ENCODE results near the gene RAB14. TPM values are rescaled to one million over a fixed set of nuclear protein-coding genes. Genes with fewer than 3 reads are reported as not detected.

Gene RAB14
- total RNA-seq, 1 donor: 36.3 TPM

DNA sequence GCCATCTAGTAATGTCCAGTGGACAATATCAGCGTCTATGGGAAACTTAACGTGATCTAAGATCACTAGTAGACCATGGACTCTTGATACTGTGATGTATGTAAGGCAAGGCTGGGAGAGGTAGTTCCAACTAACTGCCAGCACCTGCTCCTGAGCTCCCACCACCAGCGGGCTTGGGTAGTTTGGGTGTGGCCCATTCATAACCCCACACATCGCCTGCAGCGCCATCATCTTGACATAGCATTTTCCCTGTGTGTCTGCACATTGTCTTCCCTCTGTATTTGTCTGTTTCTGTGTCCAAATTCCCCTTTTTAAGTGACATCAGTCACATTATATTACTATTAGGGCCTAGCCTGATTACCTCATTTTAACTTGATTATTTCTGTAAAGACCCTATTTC, 38.2 kb upstream of the RAB14 start:
- no peak for DNase-seq (ENCODE audit: low read depth)
- no peak overlapping the region for H3K4me3 ChIP-seq (ENCODE audit: low read depth, low read length)
- TF ChIP-seq, protein P1, sequence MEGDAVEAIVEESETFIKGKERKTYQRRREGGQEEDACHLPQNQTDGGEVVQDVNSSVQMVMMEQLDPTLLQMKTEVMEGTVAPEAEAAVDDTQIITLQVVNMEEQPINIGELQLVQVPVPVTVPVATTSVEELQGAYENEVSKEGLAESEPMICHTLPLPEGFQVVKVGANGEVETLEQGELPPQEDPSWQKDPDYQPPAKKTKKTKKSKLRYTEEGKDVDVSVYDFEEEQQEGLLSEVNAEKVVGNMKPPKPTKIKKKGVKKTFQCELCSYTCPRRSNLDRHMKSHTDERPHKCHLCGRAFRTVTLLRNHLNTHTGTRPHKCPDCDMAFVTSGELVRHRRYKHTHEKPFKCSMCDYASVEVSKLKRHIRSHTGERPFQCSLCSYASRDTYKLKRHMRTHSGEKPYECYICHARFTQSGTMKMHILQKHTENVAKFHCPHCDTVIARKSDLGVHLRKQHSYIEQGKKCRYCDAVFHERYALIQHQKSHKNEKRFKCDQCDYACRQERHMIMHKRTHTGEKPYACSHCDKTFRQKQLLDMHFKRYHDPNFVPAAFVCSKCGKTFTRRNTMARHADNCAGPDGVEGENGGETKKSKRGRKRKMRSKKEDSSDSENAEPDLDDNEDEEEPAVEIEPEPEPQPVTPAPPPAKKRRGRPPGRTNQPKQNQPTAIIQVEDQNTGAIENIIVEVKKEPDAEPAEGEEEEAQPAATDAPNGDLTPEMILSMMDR (IDR thresholded peaks at IDR 0.05; ENCODE audit: insufficient read depth, low read depth, low read length): no peak

DNA sequence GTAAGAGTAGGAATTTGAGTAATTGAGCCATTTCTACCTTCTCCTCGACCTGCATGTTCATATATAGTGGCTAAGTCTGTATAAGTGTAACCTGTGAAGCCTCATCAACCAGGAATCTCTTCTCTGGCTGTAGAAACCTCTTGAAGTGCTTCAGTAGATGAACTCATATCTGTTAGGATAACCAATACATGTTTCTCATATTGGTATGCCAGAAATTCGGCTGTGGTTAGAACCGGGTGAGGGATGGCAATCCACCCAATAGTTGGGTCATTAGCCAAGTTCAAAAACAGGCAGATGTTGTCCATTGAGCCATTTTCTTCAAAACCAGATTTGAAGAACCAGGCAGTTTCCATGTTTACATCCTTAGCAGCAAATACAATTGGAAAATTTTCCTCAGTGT, 37.4 kb upstream of the RAB14 start:
- TF ChIP-seq, protein P1 (IDR thresholded peaks at IDR 0.05; ENCODE audit: insufficient read depth, low read depth, low read length): no peak
- DNase-seq (ENCODE audit: low read depth): no peak

GRCh38 chr9:121237916-121238315, 36.2 kb upstream of the RAB14 start:
- TF ChIP-seq, protein P1 (IDR thresholded peaks at IDR 0.05; ENCODE audit: insufficient read depth, low read depth, low read length): no peak
- no peak for DNase-seq (ENCODE audit: low read depth)
- H3K4me3 ChIP-seq (ENCODE audit: low read depth, low read length): no peak overlapping the region

More for the DNA sequence above, 37.4 kb upstream of the RAB14 start:
- no peak overlapping the region for H3K4me3 ChIP-seq (ENCODE audit: low read depth, low read length)

DNA sequence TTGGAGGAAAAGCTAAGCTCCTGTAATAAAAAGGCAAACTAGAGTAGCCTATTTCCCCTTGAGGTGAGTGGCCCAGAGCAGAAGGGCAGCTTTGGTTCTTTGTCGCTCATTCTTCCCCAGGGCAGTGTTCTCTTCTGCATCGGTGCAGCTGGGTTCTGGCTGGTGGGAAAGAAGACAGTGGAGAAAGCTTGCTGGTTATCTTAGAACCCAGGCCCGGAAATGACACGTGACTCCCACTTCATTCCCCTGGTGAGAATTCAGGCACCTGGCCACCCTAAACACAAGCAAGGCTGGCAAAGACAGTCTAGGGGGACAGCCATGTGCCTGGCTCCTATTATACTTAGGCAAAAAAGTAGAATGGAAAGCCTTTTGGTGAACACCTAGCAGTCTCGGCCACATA, 33.8 kb upstream of the RAB14 start:
- TF ChIP-seq, protein P1 (IDR thresholded peaks at IDR 0.05; ENCODE audit: insufficient read depth, low read depth, low read length): no peak
- DNase-seq (ENCODE audit: low read depth): no peak
- no peak overlapping the region for H3K4me3 ChIP-seq (ENCODE audit: low read depth, low read length)

DNA sequence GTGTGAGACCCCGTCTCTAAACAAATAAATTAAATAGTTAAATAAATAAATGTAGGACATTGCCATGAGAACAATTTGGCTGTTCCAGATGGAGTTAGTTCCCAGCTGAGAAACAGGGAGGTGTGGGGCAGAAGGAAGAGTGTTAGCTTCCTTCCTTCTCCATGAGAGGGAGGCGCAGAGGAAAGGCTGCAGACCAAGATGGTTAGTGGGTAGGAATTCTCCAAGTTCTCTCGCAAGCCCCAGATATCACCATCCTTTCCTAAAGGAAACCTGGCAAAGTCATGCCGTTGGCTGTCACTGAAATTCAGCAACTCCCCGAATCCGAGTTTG, 33.1 kb upstream of the RAB14 start:
- TF ChIP-seq, protein P1 (IDR thresholded peaks at IDR 0.05; ENCODE audit: insufficient read depth, low read depth, low read length): no peak
- no peak for DNase-seq (ENCODE audit: low read depth)

DNA sequence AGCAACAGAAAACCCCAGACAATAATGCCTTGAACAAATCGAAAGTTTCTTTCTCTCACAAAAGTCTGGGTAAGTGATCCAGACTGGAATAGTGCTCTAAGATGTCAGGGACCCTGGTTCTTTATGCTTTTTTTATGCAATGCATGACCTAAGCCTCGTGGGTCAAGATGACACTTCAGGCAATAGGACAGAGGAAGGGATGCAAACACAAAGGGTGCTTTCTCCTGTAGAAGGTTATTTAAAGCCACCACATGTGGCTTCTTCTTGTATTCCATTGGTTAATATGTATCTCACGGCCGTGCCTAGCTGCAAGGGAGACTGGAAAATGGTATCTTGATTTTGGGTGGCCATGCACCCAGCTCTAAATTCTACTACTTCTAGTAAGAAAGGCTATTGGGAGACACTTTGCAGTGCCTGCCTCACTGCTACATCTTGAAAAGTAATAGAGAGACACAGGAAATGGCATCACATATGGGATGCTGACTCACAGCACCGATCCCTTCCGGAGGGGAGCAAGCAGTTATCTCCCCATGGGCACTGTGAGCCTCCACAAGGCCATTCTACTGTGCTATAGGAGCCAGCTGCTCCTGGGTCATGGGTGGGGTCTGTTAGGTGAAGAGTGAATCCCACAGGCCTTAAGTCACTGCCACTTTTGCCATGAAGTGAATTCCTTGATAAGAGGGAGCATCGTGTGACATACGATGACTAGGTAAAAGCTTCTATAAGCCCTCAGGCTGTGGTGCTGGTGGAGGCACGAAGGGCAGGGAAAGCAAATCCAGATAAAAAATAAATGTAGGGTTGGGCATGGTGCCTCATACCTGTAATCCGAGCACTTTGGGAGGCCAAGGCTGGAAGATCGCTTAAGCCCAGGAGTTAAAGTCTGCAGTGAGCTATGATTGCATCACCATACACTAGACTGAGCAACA, 32.5 kb upstream of the RAB14 start:
- TF ChIP-seq, protein P1 (IDR thresholded peaks at IDR 0.05; ENCODE audit: insufficient read depth, low read depth, low read length): no peak
- no peak overlapping the region for H3K4me3 ChIP-seq (ENCODE audit: low read depth, low read length)
- peak; percentile 43 for DNase-seq (ENCODE audit: low read depth)

More for the DNA sequence above, 33.1 kb upstream of the RAB14 start:
- no peak overlapping the region for H3K4me3 ChIP-seq (ENCODE audit: low read depth, low read length)
